T-helper 17 cell (primary cell): ENCODE data around the gene CNP. TPM values are rescaled to one million over a fixed set of nuclear protein-coding genes. Genes with fewer than 3 reads are reported as not detected.
A peak's percentile ranks its signal among the peaks of the same experiment; 100 is the strongest.
"Not testable (repeated sequence)": the region's sequence is repeated elsewhere in the genome, so short reads cannot be mapped to it uniquely, and the experiment has no call there.

Experiments used
- ATAC-seq: fragments of 150-1000 bp; cut with Tn5 transposase; 2 replicates; pipeline ENCODE4 v1.10.0; 2021; ENCODE audit warnings: mild to moderate bottlenecking, moderate library complexity
- DNase-seq, 3 donors: peaks; one replicate each; pipeline versions ENCODE4 v3.0.0 to v3.0.0-alpha.2; 2020 to 2021
- H3K9me3 ChIP-seq: one replicate; pipeline ENCODE4 v1.7.0; 2013; ENCODE audit warnings: low read length, mild to moderate bottlenecking; ENCODE audit not compliant: control insufficient read depth, poor library complexity, severe bottlenecking
- H3K27ac Mint-ChIP-seq: one replicate; pipeline ENCODE4 v1.8.0; 2022; ENCODE audit warnings: mild to moderate bottlenecking, moderate library complexity, mixed read lengths
- H3K27me3 Mint-ChIP-seq: one replicate; pipeline ENCODE4 v1.8.0; 2022; ENCODE audit warnings: mixed read lengths
- H3K36me3 Mint-ChIP-seq: one replicate; pipeline ENCODE4 v1.8.0; 2022; ENCODE audit warnings: low read depth, mixed read lengths
- H3K4me1 Mint-ChIP-seq: one replicate; pipeline ENCODE4 v1.8.0; 2022; ENCODE audit warnings: mild to moderate bottlenecking, mixed read lengths
- H3K4me3 Mint-ChIP-seq: one replicate; pipeline ENCODE4 v1.8.0; 2022; ENCODE audit warnings: mild to moderate bottlenecking, moderate library complexity, mixed read lengths
- total RNA-seq, 4 donors: library from RNA in 2 of 4; stranded (reverse) in 2 of 4; gene quantifications; one replicate each; pipeline ENCODE4 v1.2.3 and lab custom pipeline; 2022 to 2026

The CNP gene
- total RNA-seq, 2 donors from 2014 or later = 21.0 to 23.4 TPM

DNA sequence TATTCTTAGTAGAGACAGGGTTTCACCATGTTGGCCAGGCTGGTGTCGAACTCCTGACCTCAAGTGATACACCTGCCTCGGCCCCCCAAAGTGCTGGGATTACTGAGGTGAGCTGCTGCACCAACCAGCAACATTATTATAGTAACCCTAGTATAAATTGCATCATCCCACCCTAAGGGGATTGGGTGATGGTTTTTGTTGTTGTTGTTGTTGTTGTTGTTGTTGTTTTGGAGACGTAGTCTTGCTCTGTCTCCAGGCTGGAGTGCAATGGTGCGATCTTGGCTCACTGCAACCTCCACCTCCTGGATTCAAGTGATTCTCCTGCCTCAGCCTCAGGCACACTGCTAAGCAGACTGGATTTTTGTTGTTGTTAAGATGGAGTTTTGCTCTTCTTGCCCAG is 34.9 kb upstream of the CNP start:
- not testable (repeated sequence) for ATAC-seq, H3K4me3 Mint-ChIP-seq, H3K27me3 Mint-ChIP-seq, H3K36me3 Mint-ChIP-seq, DNase-seq, H3K9me3 ChIP-seq
- Mint-ChIP-seq H3K4me1 (peaks cover 18% of the 10 kb centered on the region), H3K27ac (peak overlapping the region; percentile 98)

DNA sequence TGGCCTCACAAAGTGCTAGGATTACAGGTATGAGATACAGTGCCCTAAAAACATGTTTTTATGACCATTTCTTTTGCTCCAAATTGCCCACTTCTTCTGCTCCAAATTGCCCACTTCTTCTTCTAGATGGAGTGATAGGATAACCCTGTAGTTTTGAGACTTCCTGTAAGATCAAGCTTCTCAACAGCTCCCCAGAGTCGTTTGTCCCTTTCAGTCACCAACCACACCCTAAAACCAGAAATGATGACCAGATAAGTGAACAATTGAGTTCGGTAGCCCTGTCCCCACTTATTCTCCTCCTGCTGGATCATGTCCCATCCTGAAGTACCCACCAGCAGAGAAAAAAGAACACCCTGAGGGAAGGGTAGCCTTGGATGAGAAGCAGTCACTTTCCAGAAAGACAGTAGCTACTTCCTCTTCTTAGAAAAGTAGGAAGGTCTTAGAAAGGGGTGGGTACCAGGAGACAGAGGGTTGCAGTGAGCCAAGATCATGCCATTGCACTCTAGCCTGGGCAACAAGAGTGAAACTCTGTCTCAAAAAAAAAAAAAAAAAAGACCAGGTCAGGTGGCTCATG is 33.7 kb upstream of the CNP start:
- no peaks in the 10 kb centered on the region for H3K9me3 ChIP-seq
- Mint-ChIP-seq H3K36me3 (no peaks in the 10 kb centered on the region), H3K4me1 (peaks cover 18% of the 10 kb centered on the region), H3K4me3 (no peak overlapping the region), H3K27ac (peak overlapping the region; percentile 63), H3K27me3 (no peaks in the 10 kb centered on the region)
- ATAC-seq (no peak), DNase-seq (no peak)

DNA sequence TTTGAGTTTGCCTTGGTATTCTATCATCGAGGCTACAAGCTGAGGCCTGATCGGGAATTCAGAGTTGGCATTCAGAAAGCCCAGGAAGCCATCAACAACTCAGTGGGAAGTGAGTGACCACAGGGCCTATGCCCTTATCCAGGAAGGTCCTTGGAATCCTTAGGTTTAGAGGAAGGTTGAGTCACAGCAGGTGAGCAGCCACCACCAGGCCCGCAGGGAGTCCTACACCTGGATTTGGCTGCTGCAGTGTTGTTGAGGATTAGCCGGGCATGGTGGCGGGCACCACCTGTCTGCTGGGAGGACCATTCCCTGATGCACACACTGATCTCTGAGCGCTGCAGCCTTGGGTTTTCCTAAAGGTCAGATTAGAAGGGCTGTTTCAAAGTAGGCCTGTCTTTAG is 31.0 kb upstream of the CNP start:
- no peaks in the 10 kb centered on the region for H3K9me3 ChIP-seq
- no peak overlapping the region for H3K4me3 Mint-ChIP-seq
- ATAC-seq (no peak), DNase-seq (no peak)
- H3K4me1 Mint-ChIP-seq = peaks cover 8% of the 10 kb centered on the region
- peaks cover 4% of the 10 kb centered on the region for H3K36me3 Mint-ChIP-seq
- H3K27me3 Mint-ChIP-seq = peaks cover 12% of the 10 kb centered on the region
- H3K27ac Mint-ChIP-seq = no peak overlapping the region

DNA sequence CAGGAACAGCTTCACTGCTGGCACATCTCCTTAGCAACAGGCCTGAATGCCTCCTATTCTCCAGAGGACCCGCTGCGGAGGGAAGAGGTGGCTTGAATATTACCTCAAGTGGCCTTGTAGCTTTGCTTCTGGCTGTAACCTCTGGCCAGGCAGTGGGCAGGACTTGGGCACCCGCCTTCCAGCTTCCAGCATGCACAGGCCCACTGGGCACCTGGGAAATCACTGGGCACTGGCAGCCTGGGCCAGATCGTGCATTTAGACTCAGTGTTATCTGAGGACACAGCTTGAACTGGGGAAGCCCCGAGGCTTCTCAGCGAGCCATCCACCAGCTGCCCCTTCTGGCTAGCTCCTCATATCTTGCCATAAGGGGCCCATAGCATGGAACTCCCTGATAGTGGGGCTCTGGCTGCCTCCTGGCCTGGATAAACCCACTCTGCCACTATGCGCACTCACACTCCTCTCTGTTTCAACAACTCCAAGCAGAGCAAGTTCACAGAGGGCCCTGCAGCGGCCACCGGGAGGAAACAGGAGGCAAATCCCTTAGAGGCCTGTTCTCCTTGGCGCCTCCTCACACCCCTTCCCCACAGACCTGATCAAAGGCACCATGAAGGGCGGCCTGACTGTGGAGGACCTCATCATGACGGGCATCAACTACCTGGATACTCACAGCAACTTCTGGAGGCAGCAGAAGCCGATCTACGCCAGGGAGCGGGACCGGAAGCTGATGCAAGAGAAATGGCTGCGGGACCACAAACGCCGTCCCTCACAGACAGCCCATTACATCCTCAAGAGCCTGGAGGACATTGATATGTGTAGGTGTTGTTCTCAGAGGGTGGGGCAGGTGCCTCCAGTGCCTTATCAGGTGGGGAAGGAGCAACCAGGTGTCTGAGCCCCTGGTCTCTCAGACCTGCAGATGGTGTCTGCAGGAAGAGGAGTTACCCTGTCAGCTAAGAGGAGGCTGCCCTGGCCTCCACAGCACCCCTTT is 28.3 kb upstream of the CNP start:
- H3K36me3 Mint-ChIP-seq = peaks cover 6% of the 10 kb centered on the region
- H3K27me3 Mint-ChIP-seq = peaks cover 19% of the 10 kb centered on the region
- no peaks in the 10 kb centered on the region for H3K9me3 ChIP-seq
- no peak overlapping the region for H3K4me3 Mint-ChIP-seq
- DNase-seq (no peak), ATAC-seq (no peak)
- H3K4me1 Mint-ChIP-seq = peaks cover 3% of the 10 kb centered on the region
- H3K27ac Mint-ChIP-seq = peak overlapping the region; percentile 81

DNA sequence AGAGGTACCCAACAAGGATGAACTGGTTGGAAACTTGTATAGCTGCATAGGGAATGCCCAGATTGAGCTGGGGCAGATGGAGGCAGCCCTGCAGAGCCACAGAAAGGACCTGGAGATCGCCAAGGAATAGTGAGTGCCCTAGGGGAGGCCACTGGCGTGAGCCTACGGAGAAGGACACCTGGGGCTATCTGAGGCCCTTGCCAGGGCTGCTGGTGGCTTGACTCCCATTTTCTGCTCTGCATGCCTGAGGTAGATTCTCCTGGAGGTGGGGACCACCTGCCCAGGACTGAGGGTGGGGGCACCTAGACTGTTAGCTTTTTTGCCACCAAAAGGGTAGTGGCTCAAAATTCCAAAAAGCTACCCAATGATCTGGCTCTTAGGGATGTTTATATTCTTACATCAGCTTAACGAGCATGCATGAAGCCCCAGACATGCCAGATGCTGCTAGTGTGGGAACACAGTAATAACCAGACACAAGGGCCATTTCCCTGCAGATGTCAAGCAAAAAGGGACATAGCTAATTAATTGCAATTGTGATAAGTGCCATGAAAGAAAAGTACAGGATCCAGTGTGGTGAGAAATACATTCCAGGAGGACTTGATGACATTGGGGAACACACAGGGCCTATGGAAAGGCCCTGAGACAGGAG is 27.4 kb upstream of the CNP start:
- no peaks in the 10 kb centered on the region for H3K9me3 ChIP-seq
- DNase-seq = no peak
- ATAC-seq = peak; percentile 18
- Mint-ChIP-seq H3K27me3 (peaks cover 19% of the 10 kb centered on the region), H3K4me1 (peaks cover 3% of the 10 kb centered on the region), H3K4me3 (peak overlapping the region; percentile 50), H3K36me3 (peaks cover 6% of the 10 kb centered on the region), H3K27ac (peak overlapping the region; percentile 81)

DNA sequence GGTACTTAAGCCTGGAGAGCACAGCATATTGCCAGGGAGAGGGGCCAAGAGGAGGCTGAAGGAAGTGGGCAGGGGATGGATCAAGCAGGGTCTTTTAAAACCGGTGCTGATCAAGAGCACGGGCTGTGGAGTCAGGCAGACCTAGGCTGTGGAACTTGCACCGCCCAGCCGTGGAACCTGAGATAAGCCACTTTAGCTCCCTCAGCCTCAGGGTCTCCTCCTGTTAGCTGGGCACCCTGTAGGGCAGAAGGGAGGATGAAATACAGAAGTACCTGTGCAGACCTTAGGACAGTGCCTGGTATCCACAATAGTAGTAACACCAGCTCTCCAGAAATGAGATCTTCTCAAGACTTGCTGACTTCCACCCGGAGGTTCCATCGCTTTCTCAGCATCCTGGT is 26.9 kb upstream of the CNP start:
- Mint-ChIP-seq H3K27me3 (peaks cover 19% of the 10 kb centered on the region), H3K36me3 (peaks cover 6% of the 10 kb centered on the region), H3K27ac (no peak overlapping the region), H3K4me3 (no peak overlapping the region), H3K4me1 (peaks cover 3% of the 10 kb centered on the region)
- no peak for DNase-seq
- ATAC-seq = no peak
- no peaks in the 10 kb centered on the region for H3K9me3 ChIP-seq

DNA sequence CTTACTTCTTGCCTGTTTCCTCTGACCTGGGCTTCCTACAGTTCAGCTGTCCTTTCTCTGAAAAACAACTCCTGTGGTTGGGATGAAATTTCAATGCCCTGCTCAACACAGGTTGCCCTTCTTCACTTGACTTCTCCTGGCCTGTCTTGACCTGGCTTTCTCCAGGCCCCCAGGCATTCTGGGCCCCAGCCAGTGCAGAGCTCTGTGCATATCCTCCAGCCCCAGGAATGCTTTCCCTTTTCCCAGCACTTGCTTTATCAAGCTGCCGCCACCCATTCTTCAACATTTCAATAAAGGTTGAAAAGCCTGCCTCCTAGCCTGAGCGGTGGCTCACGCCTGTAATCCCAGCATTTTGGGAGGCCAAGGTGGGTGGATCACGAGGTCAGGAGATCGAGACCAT is 25.4 kb upstream of the CNP start:
- peaks cover 19% of the 10 kb centered on the region for H3K27me3 Mint-ChIP-seq
- peaks cover 3% of the 10 kb centered on the region for H3K4me1 Mint-ChIP-seq
- ATAC-seq (no peak), DNase-seq (no peak)
- H3K36me3 Mint-ChIP-seq = peaks cover 6% of the 10 kb centered on the region
- no peaks in the 10 kb centered on the region for H3K9me3 ChIP-seq
- no peak overlapping the region for H3K27ac Mint-ChIP-seq
- H3K4me3 Mint-ChIP-seq = no peak overlapping the region

DNA sequence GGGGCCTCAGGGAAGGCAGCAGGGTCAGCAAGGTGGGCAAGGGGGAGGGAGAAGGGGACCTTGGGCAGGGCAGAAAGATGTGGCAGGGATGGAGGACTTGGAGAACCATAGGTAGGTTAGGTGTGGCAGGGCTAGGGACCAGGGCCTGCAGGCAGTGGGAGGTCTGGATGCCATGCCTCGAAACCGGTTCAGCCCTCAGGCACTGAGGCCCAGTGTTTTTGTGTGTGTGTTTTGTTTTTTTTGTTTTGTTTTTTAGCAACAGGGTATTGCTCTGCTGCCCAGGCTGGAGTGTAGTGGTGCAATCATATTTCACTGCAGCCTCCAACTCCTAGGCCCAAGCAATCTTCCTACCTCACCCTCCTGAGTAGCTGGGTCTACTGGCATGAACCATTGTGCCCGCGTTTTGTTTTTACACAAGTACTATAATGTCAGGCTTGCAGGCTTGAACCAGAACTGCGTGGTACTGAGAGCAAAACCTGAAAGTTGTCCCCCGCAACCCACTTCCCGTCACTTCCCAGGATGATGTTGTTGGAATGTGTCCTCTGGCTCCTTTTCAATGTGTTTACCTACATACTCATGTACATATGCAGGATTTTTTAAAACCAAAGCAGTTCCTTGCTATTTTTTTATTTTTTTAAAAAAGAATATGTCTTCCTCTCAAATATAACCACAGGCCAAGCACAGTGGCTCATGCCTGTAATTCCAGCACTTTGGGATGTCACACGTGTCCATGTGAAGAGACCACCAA is 23.8 kb upstream of the CNP start:
- H3K4me1 Mint-ChIP-seq = peaks cover 3% of the 10 kb centered on the region
- no peaks in the 10 kb centered on the region for H3K9me3 ChIP-seq
- no peak overlapping the region for H3K27ac Mint-ChIP-seq
- no peak overlapping the region for H3K4me3 Mint-ChIP-seq
- ATAC-seq (no peak), DNase-seq (no peak)
- H3K27me3 Mint-ChIP-seq = peaks cover 19% of the 10 kb centered on the region
- H3K36me3 Mint-ChIP-seq = peaks cover 6% of the 10 kb centered on the region

DNA sequence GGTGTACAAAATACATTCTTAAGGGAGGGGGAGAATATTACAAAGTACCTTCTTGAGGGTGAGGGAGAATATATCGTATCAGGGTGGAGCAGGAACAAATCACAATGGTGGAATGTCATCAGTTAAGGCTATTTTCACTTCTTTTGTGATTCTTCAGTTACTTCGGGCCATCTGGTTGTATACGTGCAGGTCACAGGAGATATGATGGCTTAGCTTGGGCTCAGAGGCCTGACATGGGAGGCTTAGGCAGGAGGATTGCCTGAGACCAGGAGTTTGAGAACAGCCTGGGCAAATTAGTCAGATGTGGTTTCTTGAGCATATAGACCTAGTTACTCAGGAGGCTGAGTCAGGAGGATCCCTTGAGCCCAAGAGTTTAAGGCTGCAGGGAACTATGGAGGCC is 23.1 kb upstream of the CNP start:
- Mint-ChIP-seq H3K36me3 (peaks cover 6% of the 10 kb centered on the region), H3K4me3 (no peak overlapping the region), H3K4me1 (peaks cover 3% of the 10 kb centered on the region), H3K27ac (no peak overlapping the region), H3K27me3 (peaks cover 19% of the 10 kb centered on the region)
- ATAC-seq (no peak), DNase-seq (no peak)
- no peaks in the 10 kb centered on the region for H3K9me3 ChIP-seq

DNA sequence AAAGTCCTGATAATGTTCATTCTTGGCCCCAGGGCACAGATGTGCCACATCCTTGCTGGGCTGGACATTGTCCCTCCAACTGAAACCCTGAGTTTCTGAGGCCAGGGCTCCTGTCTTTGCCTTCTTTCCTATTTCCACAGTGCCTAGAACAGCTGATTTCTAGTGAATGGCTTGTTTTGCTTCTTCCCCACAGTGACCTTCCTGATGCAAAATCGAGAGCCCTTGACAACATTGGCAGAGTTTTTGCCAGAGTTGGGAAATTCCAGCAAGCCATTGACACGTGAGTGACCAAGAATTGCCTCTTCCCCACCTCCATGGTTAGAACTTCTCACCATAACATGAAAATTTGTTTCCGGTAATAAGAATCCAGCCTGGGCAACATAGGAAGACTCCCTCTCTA is 21.7 kb upstream of the CNP start:
- DNase-seq = no peak
- ATAC-seq = no peak
- Mint-ChIP-seq H3K36me3 (peaks cover 6% of the 10 kb centered on the region), H3K4me1 (peaks cover 3% of the 10 kb centered on the region), H3K27me3 (peaks cover 14% of the 10 kb centered on the region), H3K4me3 (no peak overlapping the region), H3K27ac (peak overlapping the region; percentile 54)
- no peaks in the 10 kb centered on the region for H3K9me3 ChIP-seq

DNA sequence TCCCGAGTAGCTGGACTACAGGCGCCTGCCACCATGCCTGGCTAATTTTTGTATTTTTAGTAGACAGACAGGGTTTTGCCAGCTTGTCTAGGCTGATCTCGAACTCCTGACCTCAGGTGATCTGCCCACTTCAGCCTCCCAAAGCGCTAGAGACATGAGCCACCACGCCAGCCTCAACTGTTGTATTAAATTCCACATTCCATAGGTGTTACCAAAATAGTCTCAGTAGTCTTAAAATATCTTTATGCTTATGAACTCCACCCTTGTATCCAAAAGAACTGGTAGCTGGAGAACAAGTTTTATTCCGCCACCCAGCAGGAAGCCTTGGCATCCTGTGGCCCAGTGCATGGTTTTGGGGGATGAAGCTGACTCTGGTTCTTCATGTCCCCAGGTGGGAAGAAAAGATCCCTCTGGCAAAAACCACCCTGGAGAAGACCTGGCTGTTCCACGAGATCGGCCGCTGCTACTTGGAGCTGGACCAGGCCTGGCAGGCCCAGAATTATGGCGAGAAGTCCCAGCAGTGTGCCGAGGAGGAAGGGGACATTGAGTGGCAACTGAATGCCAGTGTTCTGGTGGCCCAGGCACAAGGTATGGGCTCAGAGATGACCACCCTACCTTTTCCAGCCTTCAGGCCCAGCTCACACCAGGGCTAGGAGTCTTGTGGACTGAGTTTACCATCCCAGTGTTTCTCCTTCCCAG is 17.7 kb upstream of the CNP start:
- H3K4me1 Mint-ChIP-seq = no peaks in the 10 kb centered on the region
- no peak overlapping the region for H3K4me3 Mint-ChIP-seq
- no peaks in the 10 kb centered on the region for H3K36me3 Mint-ChIP-seq
- no peaks in the 10 kb centered on the region for H3K9me3 ChIP-seq
- no peaks in the 10 kb centered on the region for H3K27me3 Mint-ChIP-seq
- DNase-seq (no peak), ATAC-seq (no peak)
- no peak overlapping the region for H3K27ac Mint-ChIP-seq

DNA sequence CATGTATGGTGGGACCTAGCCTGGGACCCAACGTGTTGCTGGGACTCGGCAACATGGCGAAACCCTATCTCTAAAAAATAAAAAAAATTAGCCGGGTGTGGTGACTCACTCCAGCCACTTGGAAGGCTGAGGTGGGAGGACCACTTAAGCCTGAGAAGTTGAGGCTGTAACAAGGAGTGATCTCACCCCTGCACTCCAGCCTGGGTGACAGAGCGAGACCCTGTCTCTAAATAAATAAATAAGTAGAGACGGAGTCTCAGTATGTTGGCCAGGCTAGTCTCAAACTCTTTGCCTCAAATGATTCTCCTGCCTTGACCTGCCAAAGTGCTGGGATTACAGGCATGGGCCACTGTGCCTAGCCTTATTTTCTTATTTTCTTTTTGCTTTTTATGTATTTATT is 10.1 kb upstream of the CNP start:
- Mint-ChIP-seq H3K4me1 (no peaks in the 10 kb centered on the region), H3K36me3 (no peaks in the 10 kb centered on the region), H3K27ac (no peak overlapping the region), H3K4me3 (no peak overlapping the region), H3K27me3 (no peaks in the 10 kb centered on the region)
- no peaks in the 10 kb centered on the region for H3K9me3 ChIP-seq
- no peak for ATAC-seq
- DNase-seq = no peak
